NCI-H2196 treated with DMSO at 0.1 percent for 48 hours (cell line): ENCODE results near the gene CFAP52.
A peak's percentile ranks its signal among the peaks of the same experiment; 100 is the strongest.
"Not testable (repeated sequence)": the region's sequence is repeated elsewhere in the genome, so short reads cannot be mapped to it uniquely, and the experiment has no call there.

Experiments used
- DNase-seq: peaks from one replicate; lab custom pipeline; 2025; ENCODE audit not compliant: unreplicated experiment; lab: John Stamatoyannopoulos, UW

CFAP52 gene

DNA sequence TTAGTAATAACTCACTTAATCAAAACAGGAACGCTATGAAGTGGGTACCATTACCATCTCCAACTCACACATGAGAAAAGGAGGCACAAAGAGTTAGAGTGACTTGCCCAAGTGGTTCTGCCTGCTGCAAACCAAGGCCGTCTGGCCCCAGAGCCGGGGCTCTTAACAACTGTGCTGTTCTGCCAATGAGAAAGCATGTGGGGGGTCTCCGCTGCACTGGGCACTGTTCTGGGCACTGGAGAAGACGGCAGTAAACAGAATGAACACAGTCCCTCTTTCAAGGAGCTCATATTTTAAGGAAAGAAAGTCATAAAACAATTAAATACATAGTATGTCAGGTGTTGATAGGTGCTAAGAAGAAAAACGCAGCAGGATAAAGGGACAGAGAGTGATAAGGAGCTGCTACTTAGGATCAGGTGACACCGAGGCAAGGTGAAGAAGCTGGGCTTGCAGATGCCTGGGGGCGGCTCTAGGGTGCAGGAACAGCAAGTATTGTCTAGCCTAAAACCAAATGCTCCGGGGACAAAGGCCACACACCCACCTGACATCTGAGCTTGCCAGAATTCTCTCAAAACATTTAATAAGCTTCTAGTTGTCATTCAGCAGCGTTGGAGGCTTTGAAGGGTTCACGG is 7.4 kb upstream of the CFAP52 start:
- no peak for DNase-seq

DNA sequence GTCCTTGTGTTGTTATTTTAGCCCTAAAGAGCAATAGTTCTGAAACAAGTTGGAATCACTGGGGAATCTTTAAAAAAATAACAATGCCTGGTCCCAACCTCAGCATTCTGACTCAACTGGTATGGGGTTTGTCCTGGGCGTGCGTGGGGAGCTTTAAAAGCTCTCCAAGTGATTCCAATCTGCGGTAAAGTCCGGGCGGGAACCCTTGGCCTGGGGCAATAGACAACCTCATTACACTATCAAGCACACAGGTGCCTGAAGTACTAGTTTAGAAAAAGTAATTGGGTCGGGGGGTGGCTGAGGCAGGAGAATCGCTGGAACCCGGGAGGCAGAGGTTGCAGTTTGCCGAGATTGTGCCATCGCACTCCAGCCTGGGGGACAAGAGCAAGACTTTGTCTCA is 5.2 kb upstream of the CFAP52 start:
- DNase-seq, result no peak

DNA sequence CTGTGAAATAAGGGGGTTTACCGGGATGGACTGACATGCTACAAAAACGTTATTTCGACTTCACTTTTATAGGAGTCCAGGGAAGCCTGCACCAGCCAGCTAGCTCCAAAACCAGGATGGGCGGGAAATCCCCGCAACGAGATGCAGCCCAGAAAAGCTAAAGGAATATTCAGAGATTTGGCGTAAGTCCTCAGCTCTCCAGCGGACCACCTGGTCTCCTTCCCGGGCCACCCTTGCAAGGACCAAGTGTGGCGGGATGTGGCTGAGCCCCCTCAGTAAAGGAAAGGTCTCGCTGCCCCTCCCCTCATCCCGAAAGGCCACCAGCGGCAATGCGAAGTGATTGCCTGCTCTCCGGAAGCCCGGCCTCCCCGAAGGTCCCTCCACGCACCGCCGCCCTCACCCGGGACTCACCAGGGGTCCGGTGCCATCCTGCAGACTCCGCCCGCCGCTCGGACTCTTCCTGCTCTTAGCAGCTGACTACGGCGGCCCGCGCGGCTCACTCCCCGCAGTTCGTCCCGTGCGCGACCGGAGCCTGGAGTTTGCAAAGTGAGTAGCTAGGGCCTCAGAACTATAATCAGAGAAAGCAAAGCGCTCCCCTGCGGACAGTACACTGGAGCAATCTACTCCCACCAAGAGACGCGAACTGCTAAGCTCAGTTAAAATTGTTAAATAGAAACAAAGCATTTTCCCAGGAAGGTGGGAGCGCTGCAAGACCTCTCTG is 901 bp upstream of the CFAP52 start, which contains the start of gene STX8:
Gene STX8, minus strand, starts transcription at position 440 of the 721 bp plus-strand sequence. Its CDS starts 12 bp downstream, at position 428.
- peak; percentile 51 for DNase-seq

DNA sequence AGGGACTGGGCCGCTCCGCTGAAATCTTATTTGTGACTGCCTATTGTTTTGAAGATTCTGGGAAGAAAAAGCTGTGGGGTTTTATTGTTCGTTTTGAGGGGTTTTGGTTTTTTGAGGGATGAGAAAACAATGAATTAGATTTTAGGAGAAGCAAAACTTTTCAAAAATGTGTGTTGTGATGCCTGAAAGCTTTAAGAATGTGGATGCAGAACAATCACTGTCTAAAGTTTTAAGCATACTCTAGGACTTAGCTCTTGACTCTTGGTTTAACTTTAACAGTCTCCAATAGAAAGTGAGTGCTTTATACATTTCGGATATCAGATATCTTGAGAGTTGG is 899 bp downstream of the CFAP52 start:
- no peak for DNase-seq

DNA sequence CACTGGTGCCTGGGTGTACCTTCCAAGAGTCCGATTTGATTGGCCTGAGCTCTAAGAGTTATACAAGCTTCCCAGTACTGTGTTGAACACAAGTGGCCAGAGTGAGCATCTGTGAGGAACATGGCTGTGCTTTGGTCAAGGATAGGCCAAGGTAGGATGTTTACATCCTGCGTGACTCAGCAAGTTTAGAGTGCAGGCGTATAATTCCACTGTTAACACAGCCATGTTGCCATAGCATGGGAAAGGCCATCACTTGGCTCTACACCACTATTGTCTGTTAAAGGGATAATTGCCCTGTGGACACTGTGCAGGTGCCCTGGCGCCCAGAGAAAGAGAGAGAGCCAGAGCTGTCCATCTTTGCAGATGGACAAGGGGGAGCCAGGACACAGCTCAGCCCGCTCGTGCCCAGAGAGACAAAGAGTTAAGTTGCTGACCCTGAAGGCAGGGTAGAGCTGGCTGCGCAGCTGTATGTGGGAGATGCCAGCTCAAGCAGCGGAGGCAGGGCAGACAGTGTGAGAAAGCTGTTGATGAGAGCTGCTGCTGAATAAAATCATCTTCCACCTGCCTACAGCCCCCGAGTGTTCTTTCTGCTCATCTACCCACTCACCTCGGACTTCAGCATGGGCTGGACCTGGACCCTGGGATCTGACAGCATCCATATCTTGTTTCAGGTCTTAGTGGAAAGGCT is 11.7 kb downstream of the CFAP52 start:
- DNase-seq, result no peak

DNA sequence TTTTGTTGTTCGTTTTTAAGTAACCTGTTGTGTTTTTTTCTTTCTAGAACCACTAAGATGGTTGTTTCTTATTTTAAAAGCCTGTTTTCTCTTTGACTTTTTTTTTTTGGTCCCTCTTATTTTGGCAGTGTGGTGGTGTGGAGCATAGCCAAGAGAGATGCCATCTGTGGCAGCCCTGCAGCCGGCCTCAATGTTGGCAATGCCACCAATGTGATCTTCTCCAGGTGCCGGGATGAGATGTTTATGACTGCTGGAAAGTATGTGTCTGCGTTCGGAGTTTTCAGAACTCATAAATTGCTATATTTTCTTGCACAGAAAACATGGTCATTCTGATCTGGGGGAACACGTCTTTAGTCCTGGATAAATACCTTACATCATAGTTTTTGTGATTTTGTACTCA is 17.6 kb downstream of the CFAP52 start:
- no peak for DNase-seq

DNA sequence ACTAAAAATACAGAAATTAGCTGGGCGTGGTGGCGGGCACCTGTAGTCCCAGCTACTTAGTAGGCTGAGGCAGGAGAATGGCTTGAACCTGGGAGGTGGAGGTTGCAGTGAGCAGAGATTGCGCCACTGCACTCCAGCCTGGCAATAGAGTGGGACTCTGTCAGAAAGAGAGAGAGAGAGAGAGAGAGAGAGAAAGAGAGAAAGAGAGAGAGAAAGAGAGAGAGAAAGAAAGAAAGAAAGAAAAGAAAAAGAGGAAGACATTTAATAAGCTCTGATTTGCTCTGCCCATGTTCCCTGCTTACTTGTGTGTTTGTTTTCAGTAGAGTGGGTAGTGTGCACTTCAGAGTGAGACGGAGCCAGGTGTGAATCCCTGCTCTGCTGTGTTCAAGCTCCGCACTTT is 21.2 kb downstream of the CFAP52 start:
- DNase-seq, result not testable (repeated sequence)

DNA sequence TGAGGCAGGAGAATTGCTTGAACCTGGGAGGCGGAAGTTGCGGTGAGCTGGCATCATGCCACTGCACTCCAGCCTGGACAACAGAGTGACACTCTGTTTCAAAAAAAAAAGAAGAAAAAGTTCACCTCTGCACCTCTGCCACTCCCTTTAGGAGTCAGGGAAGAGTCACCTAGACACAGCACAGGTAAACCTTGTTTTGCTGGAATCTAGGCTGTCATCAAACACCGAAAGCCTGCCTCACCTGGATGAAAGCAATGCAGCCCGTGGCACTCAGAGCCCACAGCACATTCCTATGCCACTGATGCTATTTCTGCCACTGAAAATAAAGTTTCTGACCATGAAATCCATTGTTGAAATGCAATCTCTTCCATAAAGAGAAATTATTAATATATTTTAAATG is 22.2 kb downstream of the CFAP52 start:
- DNase-seq, result no peak

DNA sequence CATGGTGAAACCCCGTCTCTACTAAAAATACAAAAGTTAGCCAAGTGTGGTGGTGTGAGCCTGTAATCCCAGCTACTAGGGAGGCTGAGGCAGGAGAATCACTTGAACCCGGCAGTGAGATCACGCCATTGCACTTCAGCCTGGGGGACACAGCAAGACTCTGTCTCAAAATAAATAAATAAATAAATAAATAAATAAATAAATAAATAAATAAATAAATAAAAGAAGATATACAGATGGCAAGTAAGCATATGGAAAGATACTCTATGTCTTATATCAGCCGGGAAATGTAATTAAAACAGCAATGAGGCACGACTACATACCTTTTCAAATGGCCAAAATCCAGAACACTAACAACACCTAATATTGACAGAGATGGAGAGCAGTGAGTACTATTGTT is 28.1 kb downstream of the CFAP52 start:
- not testable (repeated sequence) for DNase-seq

DNA sequence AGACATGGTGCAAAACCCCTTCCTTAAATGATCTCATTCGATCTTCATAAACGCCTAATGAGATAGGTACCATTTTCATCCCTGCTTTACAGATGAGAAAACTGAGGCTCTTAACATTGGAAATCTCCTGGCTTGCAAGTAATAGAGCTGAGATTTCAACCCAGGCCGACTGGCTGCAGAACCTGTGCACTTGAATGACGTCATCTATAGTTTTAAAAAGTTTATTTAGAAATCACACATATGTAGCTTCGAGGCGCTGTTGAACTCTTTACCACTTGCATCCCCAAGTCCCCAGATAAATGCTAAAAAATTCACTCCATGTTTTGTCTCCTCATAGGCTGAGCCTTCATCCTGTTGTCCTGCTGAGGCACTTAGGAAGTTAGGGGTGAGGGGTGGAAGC is 30.0 kb downstream of the CFAP52 start:
- DNase-seq, result no peak

DNA sequence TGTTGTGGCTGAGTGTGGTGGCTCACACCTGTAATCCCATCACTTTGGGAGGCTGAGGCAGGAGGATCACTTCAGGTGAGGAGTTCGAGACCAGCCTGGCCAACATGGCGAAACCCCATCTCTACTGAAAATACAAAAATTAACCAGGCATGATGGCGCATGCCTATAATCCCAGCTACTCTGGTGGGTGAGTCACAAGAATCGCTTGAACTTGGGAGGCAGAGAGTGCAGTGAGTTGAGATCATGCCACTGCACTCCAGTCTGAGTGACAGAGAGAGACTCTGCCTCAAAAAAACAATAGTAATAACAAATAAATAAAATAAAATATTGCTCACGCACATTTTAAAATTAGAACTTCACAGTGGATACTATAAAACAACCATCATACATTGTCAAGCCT is 30.6 kb downstream of the CFAP52 start:
- not testable (repeated sequence) for DNase-seq

DNA sequence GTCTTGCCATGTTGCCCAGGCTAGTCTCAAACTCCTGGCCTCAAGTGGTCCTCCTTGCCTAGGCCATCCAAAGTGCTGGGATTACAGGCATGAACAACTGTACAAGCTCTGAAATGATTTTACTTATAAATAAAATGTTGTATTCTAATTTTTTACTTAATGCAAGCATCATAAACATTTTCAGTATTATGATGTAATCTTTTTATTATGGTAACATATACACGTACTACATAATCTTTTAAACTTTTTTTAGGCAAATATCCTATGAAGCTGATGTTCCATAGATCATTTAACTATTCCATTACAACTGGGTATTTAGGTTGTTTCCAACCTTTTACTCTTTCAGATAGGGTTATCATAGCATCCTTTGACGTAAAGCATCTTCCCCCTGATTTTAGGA is 35.1 kb downstream of the CFAP52 start:
- DNase-seq, result no peak

DNA sequence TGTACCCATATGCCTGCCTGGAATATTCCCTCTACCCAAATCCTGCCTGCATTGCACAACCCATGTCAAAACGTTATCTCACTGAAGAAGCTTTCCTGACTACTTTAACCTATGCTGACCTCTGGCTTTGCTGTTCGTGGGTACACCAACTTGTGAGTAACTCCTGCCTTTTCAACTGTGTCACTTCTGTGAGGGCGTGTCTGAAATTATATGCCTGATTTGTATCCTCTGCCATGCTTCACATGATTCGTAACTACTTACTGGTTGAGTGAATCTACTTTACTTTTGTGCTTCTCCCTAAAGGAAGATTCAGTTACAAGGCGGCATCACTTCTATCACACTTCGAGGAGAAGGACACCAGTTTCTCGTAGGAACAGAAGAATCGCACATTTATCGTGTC is 35.6 kb downstream of the CFAP52 start:
- no peak for DNase-seq

DNA sequence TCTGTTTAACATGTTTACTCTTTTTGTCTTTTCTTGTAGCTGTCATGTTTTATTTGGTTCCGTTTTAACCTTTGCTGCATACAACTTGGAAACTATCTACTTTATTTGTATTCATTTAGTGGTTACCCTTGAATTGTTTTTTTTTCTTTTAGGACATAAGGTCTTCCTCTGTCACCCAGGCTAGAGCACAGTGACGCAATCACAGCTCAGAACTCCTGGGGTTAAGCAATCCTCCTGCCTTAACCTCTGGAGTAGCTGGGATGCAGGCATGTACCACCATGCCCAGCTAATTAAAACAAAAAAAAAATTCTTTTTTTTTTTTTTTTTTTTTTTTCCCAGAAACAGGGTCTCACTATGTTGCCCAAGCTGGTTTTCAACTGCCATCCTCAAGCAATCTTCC is 39.0 kb downstream of the CFAP52 start:
- no peak for DNase-seq

DNA sequence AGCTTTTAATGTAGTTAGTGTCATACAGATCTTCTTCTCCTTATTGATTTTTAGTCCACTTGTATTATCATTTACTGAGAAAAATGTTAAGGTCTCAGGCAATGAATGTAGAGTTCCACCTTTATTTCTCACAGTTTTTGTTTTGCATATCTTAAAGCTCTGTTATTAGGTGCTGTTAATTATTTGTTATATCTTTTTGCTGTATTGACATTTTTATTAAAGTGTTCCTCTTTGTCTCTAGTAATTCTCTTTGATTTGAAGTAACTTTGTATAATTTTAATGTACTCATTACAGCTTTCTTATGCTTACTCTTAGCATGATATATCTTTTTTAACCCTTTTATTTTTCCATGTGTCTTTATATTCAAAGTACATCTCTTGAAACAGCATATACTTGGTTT is 46.5 kb downstream of the CFAP52 start:
- DNase-seq, result no peak

DNA sequence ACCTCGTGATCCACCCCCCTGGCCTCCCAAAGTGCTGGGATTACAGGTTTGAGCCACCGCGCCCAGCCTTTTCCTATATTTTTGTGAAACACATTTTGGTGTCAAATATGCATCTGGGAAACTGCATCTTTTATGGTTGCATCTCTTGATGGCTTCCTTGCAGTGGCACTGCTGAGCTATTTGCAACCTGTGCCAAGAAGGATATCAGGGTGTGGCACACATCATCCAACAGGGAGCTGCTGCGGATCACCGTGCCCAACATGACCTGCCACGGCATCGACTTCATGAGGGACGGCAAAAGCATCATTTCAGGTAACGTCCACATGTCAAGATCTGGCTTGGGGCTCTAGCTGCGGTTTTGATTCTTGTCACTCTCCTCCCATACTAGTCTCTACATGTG is 52.1 kb downstream of the CFAP52 start:
- no peak for DNase-seq

DNA sequence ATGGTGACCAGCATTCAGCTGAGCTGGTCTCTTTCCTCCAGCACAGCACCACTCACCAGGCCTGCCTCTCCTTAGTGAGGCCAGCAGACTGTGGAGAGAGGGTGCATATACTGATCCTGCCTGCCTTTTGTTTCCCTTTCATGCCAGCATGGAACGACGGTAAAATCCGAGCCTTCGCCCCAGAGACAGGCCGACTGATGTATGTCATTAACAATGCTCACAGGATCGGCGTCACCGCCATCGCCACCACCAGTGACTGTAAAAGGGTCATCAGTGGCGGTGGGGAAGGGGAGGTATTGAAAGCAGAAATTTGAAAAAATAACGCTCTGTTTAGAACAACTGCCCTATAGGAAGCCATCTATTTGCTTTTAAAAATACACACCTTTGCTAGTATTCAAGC is 56.3 kb downstream of the CFAP52 start:
- DNase-seq, result no peak

DNA sequence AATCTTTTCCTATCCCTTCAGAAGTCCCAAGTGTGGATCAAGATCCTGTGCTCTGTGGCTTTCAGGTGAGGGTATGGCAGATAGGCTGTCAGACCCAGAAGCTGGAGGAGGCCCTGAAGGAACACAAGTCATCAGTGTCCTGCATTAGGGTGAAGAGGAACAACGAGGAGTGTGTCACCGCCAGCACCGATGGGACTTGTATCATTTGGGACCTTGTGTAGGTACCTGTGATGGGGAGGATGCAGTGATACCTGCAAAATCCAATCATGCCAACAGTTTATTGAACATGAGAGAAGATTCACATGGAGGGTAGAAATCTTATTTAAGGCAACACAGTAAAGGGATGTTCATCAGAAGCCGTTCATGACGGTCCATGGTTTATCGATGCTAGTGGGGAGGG is 58.9 kb downstream of the CFAP52 start:
- DNase-seq, result no peak

DNA sequence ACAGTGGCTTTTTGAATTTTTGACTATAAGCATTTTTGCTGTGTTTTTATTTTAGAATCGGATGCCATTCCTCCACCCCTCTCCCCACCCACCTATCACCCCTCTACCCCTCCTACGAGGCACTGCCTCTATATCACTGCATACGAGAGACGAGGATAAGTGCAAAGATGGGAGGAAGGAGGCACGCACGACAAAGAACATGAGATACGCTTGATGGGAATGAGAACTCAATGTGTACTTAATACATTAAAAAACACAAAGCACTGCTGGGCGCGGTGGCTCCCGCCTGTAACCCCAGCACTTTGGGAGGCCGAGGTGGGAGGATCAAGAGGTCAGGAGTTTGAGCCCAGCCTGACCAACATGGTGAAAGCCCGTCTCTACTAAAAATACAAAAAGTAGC is 60.1 kb downstream of the CFAP52 start:
- DNase-seq, result no peak

DNA sequence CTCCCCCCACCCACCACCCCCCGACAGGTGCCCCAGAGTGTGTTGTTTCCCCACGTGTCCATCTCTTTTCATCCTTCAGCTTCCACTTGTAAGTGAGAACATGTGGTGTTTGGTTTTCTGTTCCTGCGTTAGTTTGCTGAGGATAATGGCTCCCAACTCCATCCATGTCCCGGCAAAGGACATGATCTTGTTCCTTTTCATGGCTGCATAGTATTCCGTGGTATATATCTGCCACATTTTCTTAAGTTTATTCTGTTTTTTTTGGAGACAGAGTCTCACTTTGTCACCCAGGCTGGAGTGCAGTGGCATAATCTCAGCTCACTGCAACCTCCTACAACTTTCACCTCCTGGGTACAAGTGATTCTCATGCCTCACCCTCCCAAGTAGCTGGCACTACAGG is 63.9 kb downstream of the CFAP52 start:
- DNase-seq, result not testable (repeated sequence)

DNA sequence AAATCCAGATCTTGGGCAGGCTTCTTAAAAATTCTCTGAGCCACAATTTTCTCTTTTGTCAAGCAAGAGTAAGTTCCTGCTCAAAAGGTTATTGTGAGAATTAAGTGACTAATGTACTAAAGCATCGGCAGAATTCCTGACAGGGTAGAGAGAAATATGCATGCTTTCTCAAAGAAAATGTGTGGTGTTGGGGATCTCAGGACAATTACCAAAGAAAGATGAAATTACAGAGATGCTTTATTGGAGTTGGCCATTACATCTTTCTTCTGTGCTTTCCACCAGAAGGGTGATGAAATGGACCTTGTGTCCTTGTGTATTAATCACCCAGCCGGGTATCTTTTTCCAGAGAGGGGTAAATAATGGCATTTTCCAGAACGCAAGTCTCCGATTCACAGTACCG is 67.2 kb downstream of the CFAP52 start:
- no peak for DNase-seq
